Mucosa of rectum (tissue), 2 donors: ENCODE data around the gene NF1.

Experiments
- H3K27ac ChIP-seq, 2 donors: one replicate each; pipeline ENCODE4 v1.7.0; 2013; ENCODE audit warnings: inconsistent platforms in 2 of 2, low read depth in 2 of 2, low read length in 2 of 2
- H3K27me3 ChIP-seq, 2 donors: one replicate each; pipeline ENCODE4 v1.7.0; 2013; ENCODE audit warnings: low read length in 2 of 2; ENCODE audit not compliant: control insufficient read depth in 2 of 2, insufficient read depth in 2 of 2
- H3K36me3 ChIP-seq, 2 donors: one replicate each; pipeline ENCODE4 v1.7.0; 2013; ENCODE audit warnings: low read length in 2 of 2; ENCODE audit not compliant: control insufficient read depth in 2 of 2, insufficient read depth in 2 of 2
- H3K4me1 ChIP-seq, 2 donors: one replicate each; pipeline ENCODE4 v1.7.0; 2013; ENCODE audit warnings: low read length in 2 of 2, mild to moderate bottlenecking in 1 of 2; ENCODE audit not compliant: control insufficient read depth in 2 of 2, insufficient read depth in 2 of 2
- H3K4me3 ChIP-seq, 2 donors: one replicate each; pipeline ENCODE4 v1.7.0; 2013; ENCODE audit warnings: low read length in 2 of 2
- H3K9ac ChIP-seq, 2 donors: one replicate each; pipeline ENCODE4 v1.7.0; 2013; ENCODE audit warnings: low read length in 2 of 2, low read depth in 1 of 2, mild to moderate bottlenecking in 1 of 2
- H3K9me3 ChIP-seq, 2 donors: one replicate each; pipeline ENCODE4 v1.7.0; 2013; ENCODE audit warnings: low read length in 2 of 2; ENCODE audit not compliant: control insufficient read depth in 2 of 2
- donor health status: healthy.
- donor health status: Normal muscosa, but diverticular disease.

Gene NF1

DNA sequence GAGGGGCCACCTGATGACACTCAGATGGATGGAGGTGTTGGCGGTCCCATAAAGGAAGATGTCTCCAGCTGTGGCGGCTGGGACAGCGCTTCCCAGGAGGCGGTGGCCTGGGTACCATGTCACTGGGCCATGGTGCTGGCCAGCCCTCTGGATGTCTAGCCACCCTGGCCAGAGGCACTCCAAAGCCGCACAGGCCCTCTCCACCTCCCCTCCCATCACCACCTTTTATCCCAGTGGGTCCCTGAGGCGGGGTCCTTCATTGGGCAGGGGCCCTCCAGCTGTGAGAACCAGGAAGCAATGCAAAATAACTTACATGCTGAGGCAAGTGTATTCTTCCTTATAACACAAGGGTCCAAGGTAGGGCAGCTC lies 319.8 kb downstream of the NF1 start:
- no peaks in the 10 kb centered on the region for H3K36me3 ChIP-seq
- H3K4me3 ChIP-seq: no peak overlapping the region
- no peaks in the 10 kb centered on the region for H3K27me3 ChIP-seq
- no peaks in the 10 kb centered on the region for H3K9me3 ChIP-seq
- no peak overlapping the region for H3K9ac ChIP-seq
- H3K27ac ChIP-seq: no peak overlapping the region
- no peaks in the 10 kb centered on the region for H3K4me1 ChIP-seq

DNA sequence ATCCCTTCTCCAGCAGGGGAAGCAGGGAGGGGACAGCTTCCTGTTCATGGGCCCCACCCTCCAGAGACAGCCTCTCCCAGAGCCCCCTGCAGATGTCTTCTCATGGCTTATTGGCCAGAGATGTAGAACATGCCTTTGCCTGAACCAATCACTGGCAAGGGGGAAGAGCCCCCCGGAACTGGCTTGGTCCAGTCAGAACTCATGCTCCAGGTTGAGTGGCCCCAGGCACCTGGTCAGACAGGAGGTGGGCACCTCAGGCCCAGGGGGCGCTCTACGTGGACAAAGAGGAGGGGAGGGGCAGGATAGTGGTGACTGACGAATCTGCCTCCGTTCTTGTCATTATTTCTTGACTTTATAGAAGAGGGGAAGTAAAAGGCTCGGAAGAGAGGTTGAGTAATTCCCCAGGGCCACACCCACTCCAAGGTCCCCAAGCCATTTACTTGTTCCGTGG lies 320.3 kb downstream of the NF1 start:
- Histone ChIP-seq H3K9me3 (no peaks in the 10 kb centered on the region), H3K27me3 (no peaks in the 10 kb centered on the region), H3K4me3 (no peak overlapping the region), H3K36me3 (no peaks in the 10 kb centered on the region), H3K27ac (no peak overlapping the region), H3K9ac (no peak overlapping the region), H3K4me1 (no peaks in the 10 kb centered on the region)

DNA sequence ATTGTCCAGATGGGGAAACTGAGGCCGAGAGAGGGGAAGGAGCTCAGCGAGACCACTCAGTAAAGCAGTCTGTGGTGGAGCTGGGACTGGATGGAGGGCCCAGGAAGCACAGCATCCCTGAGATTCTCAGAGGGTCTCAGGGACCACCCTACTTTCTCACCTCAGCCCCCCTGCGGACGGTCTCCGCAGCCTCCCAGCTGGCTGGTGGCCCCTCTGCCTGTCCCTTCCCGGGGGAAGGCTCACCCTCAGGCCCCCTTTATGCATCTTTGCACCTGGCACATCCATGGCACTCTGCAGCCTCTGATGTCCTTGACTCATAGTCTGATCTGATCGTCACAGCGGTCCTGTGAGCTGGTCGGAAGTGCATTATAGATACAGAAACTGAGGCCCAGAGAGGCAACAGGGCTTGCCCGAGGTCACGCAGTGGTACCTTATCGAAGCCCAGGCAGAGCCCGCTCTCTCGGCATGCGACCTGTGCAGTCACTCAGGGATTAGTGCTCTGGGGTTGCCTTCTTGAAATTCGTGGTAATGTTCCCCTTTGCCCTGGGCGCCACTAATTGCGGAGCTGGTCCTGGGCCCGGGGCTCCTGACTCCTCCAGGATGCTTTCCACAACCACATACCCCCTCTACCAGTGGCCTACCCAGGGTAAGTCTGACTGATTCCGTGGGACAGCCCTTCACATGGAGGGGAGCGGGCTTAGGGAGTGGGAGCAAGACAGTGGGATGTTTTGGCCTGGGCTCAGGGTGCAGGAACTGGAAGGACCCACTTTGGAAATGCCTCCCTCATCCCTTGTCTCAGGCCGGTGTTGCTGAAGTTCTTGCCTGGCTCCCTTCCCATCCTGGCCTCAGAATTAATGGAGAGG lies 321.1 kb downstream of the NF1 start:
- no peak overlapping the region for H3K4me3 ChIP-seq
- H3K27ac ChIP-seq: no peak overlapping the region
- no peak overlapping the region for H3K9ac ChIP-seq
- H3K9me3 ChIP-seq: no peaks in the 10 kb centered on the region
- no peaks in the 10 kb centered on the region for H3K36me3 ChIP-seq
- H3K27me3 ChIP-seq: no peaks in the 10 kb centered on the region
- H3K4me1 ChIP-seq: no peaks in the 10 kb centered on the region

DNA sequence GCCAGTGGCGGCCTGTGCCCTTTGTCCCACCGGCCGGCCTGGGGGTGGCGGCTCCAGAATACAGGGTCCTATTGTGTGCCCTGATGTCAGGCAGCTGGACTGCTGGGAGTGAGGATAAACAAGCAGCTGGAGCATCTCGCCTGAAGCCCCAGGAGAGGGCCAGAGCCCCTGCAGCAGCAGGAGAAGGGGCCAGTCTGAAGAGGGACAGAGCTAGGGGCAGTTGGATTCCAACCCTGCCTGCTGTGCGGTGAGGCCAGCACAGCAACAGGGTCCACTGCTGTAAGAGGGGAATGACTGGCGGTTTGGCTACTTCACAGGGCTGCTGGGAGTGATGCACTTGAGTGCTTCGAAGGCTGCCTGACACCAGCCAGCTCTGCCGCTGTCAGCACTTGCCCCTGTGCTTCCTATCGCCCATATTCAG lies 321.7 kb downstream of the NF1 start:
- H3K9me3 ChIP-seq: no peaks in the 10 kb centered on the region
- no peak overlapping the region for H3K27ac ChIP-seq
- H3K9ac ChIP-seq: no peak overlapping the region
- H3K4me3 ChIP-seq: no peak overlapping the region
- no peaks in the 10 kb centered on the region for H3K27me3 ChIP-seq
- no peaks in the 10 kb centered on the region for H3K4me1 ChIP-seq
- no peaks in the 10 kb centered on the region for H3K36me3 ChIP-seq

DNA sequence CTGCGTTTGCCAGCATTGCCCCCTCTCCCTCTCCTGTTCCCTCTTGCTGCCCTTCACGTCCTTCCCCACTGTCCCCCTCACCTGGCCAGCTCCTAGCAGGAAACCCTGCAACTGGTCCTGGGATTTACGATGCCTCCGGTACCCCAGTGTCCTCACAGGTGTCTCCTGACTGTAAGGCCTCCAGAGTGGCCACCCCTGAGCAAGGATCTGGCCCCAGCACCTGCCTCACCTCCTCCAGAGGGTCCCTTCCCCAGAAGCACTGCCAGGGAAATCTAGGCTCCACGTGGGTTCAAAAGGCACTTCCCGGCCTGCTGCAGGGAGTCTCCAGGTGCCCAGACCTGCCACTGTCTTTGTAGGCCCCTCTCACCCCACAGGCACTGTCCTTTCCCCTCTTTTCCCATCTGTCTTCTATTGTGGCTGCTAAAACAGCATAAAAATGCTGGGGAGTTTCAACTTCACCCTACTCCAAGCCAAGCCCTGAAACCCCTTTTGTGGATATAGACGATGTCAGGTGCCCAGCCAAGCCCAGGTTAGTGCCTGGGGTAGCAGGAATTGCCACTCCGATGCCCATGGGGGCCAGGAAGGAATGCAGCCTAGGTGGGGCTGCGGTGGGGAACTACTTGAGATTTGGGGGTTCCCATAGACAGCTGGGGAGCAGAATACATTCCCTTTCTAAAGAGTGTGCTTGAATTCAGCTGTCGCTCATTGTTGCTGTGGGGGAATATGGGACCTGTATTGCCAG lies 322.4 kb downstream of the NF1 start:
- H3K4me1 ChIP-seq: no peaks in the 10 kb centered on the region

DNA sequence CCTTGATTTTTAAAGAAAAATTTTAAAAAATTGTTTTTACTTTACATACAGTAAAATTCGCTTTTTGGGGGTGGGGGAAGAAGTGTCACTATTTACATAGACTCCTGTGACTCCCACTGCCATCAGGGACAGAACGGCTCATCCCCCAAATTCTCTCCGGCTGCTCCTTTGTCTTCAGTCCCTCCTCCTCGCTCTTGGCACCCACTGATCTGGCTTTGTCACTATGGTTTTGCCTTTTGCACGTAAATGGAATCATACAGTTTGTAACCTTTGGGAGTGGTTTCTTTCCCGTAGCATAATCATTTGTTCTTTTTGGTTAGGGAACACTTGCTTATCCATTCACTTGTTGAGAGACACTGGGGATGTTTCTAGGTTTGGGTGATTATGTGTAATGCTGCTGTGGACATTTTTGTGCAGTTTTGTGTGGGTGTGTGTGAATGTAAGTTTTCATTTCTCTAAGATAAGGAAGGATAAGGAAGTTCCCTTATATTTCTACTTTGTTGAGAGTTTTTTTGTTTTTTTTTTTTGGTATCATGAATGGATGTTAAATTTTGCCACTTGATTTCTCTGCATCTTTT lies 324.1 kb downstream of the NF1 start:
- H3K27ac ChIP-seq: no peak overlapping the region
- H3K4me3 ChIP-seq: no peak overlapping the region
- no peaks in the 10 kb centered on the region for H3K4me1 ChIP-seq
- no peaks in the 10 kb centered on the region for H3K9me3 ChIP-seq
- no peaks in the 10 kb centered on the region for H3K36me3 ChIP-seq
- no peak overlapping the region for H3K9ac ChIP-seq
- H3K27me3 ChIP-seq: no peaks in the 10 kb centered on the region

More for the DNA sequence above, 322.4 kb downstream of the NF1 start:
- no peak overlapping the region for H3K9ac ChIP-seq
- no peak overlapping the region for H3K4me3 ChIP-seq
- no peak overlapping the region for H3K27ac ChIP-seq
- no peaks in the 10 kb centered on the region for H3K9me3 ChIP-seq
- no peaks in the 10 kb centered on the region for H3K27me3 ChIP-seq
- H3K36me3 ChIP-seq: no peaks in the 10 kb centered on the region

DNA sequence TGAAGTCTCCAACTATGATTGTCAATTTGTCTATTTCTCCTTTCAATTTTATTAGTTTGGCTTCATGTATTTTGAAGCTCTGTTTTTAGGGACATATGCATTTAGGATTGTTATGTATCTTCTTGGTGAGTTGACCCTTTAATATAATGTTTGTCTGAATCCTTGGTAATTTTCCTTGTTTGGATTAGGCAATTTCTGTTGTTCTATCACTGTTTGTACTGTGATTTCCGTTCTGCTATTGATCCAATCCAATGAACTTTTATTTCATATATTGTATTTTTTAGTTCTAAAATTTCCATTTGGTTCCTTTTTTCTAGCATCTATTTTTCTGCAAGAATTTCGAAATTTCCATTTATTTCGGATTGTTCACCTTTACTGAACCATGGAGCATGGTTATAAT lies 327.7 kb downstream of the NF1 start:
- no peaks in the 10 kb centered on the region for H3K4me1 ChIP-seq
- H3K36me3 ChIP-seq: no peaks in the 10 kb centered on the region
- H3K27me3 ChIP-seq: no peaks in the 10 kb centered on the region
- no peak overlapping the region for H3K9ac ChIP-seq
- H3K4me3 ChIP-seq: no peak overlapping the region
- H3K27ac ChIP-seq: no peak overlapping the region
- H3K9me3 ChIP-seq: no peaks in the 10 kb centered on the region

DNA sequence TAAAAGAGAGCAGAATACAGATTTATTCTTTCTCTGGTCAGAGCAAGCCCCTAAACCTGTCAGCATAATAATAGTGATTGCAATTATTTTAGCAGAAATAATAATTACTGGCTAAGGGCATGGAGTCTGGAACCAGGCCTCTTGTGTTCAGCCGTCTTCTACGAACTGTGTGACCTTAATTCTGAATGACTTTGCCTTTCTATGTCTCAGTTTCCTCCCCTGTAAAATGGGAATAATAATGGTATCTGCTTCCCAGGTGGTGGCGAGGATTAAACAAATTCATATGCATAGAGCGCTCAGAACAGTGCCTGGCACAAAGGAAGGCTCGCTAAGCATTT lies 330.1 kb downstream of the NF1 start:
- no peak overlapping the region for H3K9ac ChIP-seq
- H3K27ac ChIP-seq: no peak overlapping the region
- H3K4me1 ChIP-seq: no peaks in the 10 kb centered on the region
- no peaks in the 10 kb centered on the region for H3K9me3 ChIP-seq
- H3K27me3 ChIP-seq: no peaks in the 10 kb centered on the region
- H3K36me3 ChIP-seq: no peaks in the 10 kb centered on the region
- H3K4me3 ChIP-seq: no peak overlapping the region

DNA sequence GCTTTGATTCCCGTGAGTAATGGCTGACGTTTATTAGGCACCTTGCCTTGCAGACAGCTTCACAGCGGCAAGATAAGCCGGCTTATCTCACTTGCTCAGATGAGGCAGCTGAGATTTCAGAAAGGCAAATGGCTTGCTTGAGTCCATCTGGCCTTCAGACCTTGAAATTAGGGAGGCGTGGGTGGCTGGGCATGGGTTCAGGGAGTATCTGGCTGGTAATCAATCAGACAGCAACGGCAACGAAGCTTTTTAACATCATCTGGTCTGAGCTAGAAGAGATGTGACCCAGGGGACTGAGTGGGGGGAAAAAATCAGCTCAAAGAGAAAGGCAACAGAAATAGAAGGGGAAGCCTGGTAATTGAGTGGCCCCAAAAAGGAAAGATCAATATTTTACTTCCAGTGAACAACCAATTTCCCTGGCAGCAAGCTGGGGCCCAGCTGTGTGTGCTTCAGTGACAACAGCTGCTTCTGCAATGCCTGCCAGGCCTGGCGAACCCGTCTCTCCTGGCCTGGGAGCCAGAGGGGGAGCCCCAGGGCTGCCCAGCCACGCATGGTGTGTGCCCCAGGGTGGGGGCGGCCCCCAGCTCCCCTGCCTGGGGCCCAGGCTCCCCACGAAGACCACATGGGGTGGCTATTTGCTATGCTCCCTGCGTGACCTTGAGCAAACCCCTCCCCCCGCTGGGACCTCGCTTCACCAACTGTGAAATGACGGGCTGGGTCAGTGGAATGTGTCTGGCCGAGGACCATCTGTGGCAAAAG lies 330.7 kb downstream of the NF1 start:
- H3K9me3 ChIP-seq: no peaks in the 10 kb centered on the region
- no peak overlapping the region for H3K27ac ChIP-seq
- H3K36me3 ChIP-seq: no peaks in the 10 kb centered on the region
- no peaks in the 10 kb centered on the region for H3K4me1 ChIP-seq
- H3K27me3 ChIP-seq: no peaks in the 10 kb centered on the region
- H3K9ac ChIP-seq: no peak overlapping the region
- H3K4me3 ChIP-seq: no peak overlapping the region
